Lower leg skin (tissue), 3 donors: Measurements from ENCODE around the gene BCL2L1.

Experiments
- POLR2A ChIP-seq, 2 donors: fragments of 450-650 bp; IDR thresholded peaks; one replicate each; pipeline ENCODE4 v1.6.1; 2016 to 2017; ENCODE audit warnings: antibody characterized with exemption in 2 of 2, mild to moderate bottlenecking in 1 of 2, moderate library complexity in 1 of 2
- TF ChIP-seq, protein P1 (sequence below), 3 donors: fragments of 450-650 bp; IDR thresholded peaks; one replicate each; pipeline ENCODE4 v1.5.1; 2016; ENCODE audit warnings: antibody characterized with exemption in 3 of 3, mild to moderate bottlenecking in 3 of 3, moderate library complexity in 2 of 3

DNA sequence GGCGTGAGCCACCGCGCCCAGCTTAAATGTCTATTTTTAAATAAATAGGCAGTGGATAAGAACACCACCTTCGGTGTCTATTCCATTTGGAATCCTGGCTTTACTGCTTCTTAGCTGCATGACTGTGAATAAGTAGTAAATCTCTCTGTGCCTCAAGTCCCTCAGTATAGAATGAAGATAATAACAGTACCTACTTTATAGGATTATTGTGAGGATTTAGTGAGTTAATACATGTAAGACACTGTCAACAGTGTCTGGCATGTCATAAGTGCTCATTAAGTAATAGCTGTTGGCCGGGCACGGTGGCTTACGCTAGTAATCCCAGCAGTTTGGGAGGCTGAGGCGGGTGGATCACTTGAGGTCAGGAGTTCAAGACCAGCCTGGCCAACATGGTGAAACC lies 26.6 kb upstream of the BCL2L1 start:
- TF ChIP-seq, protein P1, sequence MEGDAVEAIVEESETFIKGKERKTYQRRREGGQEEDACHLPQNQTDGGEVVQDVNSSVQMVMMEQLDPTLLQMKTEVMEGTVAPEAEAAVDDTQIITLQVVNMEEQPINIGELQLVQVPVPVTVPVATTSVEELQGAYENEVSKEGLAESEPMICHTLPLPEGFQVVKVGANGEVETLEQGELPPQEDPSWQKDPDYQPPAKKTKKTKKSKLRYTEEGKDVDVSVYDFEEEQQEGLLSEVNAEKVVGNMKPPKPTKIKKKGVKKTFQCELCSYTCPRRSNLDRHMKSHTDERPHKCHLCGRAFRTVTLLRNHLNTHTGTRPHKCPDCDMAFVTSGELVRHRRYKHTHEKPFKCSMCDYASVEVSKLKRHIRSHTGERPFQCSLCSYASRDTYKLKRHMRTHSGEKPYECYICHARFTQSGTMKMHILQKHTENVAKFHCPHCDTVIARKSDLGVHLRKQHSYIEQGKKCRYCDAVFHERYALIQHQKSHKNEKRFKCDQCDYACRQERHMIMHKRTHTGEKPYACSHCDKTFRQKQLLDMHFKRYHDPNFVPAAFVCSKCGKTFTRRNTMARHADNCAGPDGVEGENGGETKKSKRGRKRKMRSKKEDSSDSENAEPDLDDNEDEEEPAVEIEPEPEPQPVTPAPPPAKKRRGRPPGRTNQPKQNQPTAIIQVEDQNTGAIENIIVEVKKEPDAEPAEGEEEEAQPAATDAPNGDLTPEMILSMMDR (IDR thresholded peaks at IDR 0.05) = no peak
- no peak for TF ChIP-seq POLR2A (IDR thresholded peaks at IDR 0.05)
